ENCODE results near the gene TMEM184B. TPM values are rescaled to one million over a fixed set of nuclear protein-coding genes. Genes with fewer than 3 reads are reported as not detected.

TMEM184B gene
- total RNA-seq, 4 donors from 2014 or later, result 25.4 to 40.7 (median 31.2) TPM

- TF ChIP-seq POLR2A (IDR thresholded peaks at IDR 0.05) (no peak), CTCF (IDR thresholded peaks at IDR 0.05 in 4 of 5, conservative IDR thresholded peaks at IDR 0.05 in 1 of 5) (no peak)
- H3K27ac ChIP-seq, result peak overlapping the region; percentile 33 to 74 (median 59)
- DNase-seq (no peak), ATAC-seq (no peak)
- in situ Hi-C loops (cut with MboI; ENCODE audit: low sequenced_read_pairs in 4 of 4) (no loop called here), intact Hi-C loops (cut with DNase I; ENCODE audit: low total_unique reads) (no loop called here)
- peaks cover 6 to 9% of the 10 kb centered on the region in 2 donors for H3K4me1 ChIP-seq
- peaks cover 0 to 14% of the 10 kb centered on the region in 2 donors for H3K36me3 ChIP-seq
- no peaks in the 10 kb centered on the region for H3K9me3 ChIP-seq
- no peak overlapping the region for H3K4me3 ChIP-seq
- H3K27me3 ChIP-seq, result no peaks in the 10 kb centered on the region
Observed at GRCh38 chr22:38285018-38285417, 12.2 kb upstream of the TMEM184B start.

- in situ Hi-C loops (cut with MboI; ENCODE audit: low sequenced_read_pairs in 4 of 4), result no loop called here
- H3K4me1 ChIP-seq, result peaks cover 6 to 9% of the 10 kb centered on the region in 2 donors
- peak overlapping the region; percentile 61 to 74 (median 66) for H3K27ac ChIP-seq
- no peaks in the 10 kb centered on the region for H3K9me3 ChIP-seq
- peaks cover 0 to 5% of the 10 kb centered on the region in 2 donors for H3K36me3 ChIP-seq
- no peaks in the 10 kb centered on the region for H3K27me3 ChIP-seq
- H3K4me3 ChIP-seq, result no peak overlapping the region
- ATAC-seq (peak; percentile 72 to 84), DNase-seq (peak in 1 of 2 donors; percentile 55)
- intact Hi-C loops (cut with DNase I; ENCODE audit: low total_unique reads), result no loop called here
- TF ChIP-seq POLR2A (IDR thresholded peaks at IDR 0.05) (no peak), CTCF (IDR thresholded peaks at IDR 0.05 in 4 of 5, conservative IDR thresholded peaks at IDR 0.05 in 1 of 5) (no peak)
Observed at GRCh38 chr22:38284042-38284402, 11.2 kb upstream of the TMEM184B start.

GRCh38 chr22:38282397-38282796 is 9.6 kb upstream of the TMEM184B start:
- H3K27me3 ChIP-seq, result no peaks in the 10 kb centered on the region
- no peak for ATAC-seq
- intact Hi-C loops (cut with DNase I; ENCODE audit: low total_unique reads) (no loop called here), in situ Hi-C loops (cut with MboI; ENCODE audit: low sequenced_read_pairs in 4 of 4) (no loop called here)
- TF ChIP-seq POLR2A (IDR thresholded peaks at IDR 0.05), result no peak
- no peak for TF ChIP-seq CTCF (IDR thresholded peaks at IDR 0.05 in 4 of 5, conservative IDR thresholded peaks at IDR 0.05 in 1 of 5)
- H3K4me3 ChIP-seq, result no peak overlapping the region
- H3K9me3 ChIP-seq, result no peaks in the 10 kb centered on the region
- H3K4me1 ChIP-seq, result peaks cover 6 to 9% of the 10 kb centered on the region in 2 donors
- no peaks in the 10 kb centered on the region for H3K36me3 ChIP-seq
- DNase-seq, result no peak
- peak overlapping the region in 1 of 4 donors; percentile 22 for H3K27ac ChIP-seq

- DNase-seq, result no peak
- intact Hi-C loops (cut with DNase I; ENCODE audit: low total_unique reads) (no loop called here), in situ Hi-C loops (cut with MboI; ENCODE audit: low sequenced_read_pairs in 4 of 4) (no loop called here)
- TF ChIP-seq CTCF (IDR thresholded peaks at IDR 0.05 in 4 of 5, conservative IDR thresholded peaks at IDR 0.05 in 1 of 5) (no peak), POLR2A (IDR thresholded peaks at IDR 0.05) (no peak)
- Histone ChIP-seq H3K36me3 (no peaks in the 10 kb centered on the region), H3K27ac (peak overlapping the region; percentile 27 to 63 (median 46)), H3K4me3 (no peak overlapping the region), H3K27me3 (no peaks in the 10 kb centered on the region), H3K9me3 (no peaks in the 10 kb centered on the region), H3K4me1 (peaks cover 26 to 31% of the 10 kb centered on the region in 2 donors)
- no peak for ATAC-seq
Observed at GRCh38 chr22:38276166-38276565, 3.4 kb upstream of the TMEM184B start.

All from gastrocnemius medialis (tissue), 4 donors.